Mesothelial cell of epicardium (in vitro differentiated cells): ENCODE results near the gene ACE2. TPM values are rescaled to one million over a fixed set of nuclear protein-coding genes. Genes with fewer than 3 reads are reported as not detected.

Experiments used
- DNase-seq, 2 experiments: peaks; one replicate each; pipeline ENCODE4 v3.0.0; 2021; ENCODE audit warnings: low spot score in 2 of 2; ENCODE audit not compliant: unreplicated experiment in 2 of 2
- H3K27ac Mint-ChIP-seq: 2 replicates; pipeline ENCODE4 v1.8.0; 2021; ENCODE audit warnings: mixed read lengths
- H3K27me3 Mint-ChIP-seq: 2 replicates; pipeline ENCODE4 v1.8.0; 2021; ENCODE audit warnings: low read depth, mixed read lengths
- H3K36me3 Mint-ChIP-seq: 2 replicates; pipeline ENCODE4 v1.8.0; 2021; ENCODE audit warnings: mixed read lengths
- H3K4me1 Mint-ChIP-seq: 2 replicates; pipeline ENCODE4 v1.8.0; 2021; ENCODE audit warnings: mixed read lengths
- H3K4me3 Mint-ChIP-seq: 2 replicates; pipeline ENCODE4 v1.8.0; 2021; ENCODE audit warnings: mild to moderate bottlenecking, moderate library complexity, mixed read lengths
- H3K9me3 Mint-ChIP-seq: 2 replicates; pipeline ENCODE4 v1.8.0; 2021; ENCODE audit warnings: mixed read lengths
- total RNA-seq: library from RNA; stranded (reverse); gene quantifications from 3 replicates; pipeline ENCODE4 v1.2.1, GENCODE V29; 2021
- TF ChIP-seq, protein P1 (sequence below): fragments of 200-600 bp; sonication (generic); IDR thresholded peaks from one replicate; pipeline ENCODE4 v1.5.0; 2021; ENCODE audit warnings: antibody characterized with exemption; ENCODE audit not compliant: unreplicated experiment

ACE2 gene
- total RNA-seq, 1 donor from 2014 or later: 0.25 TPM

DNA sequence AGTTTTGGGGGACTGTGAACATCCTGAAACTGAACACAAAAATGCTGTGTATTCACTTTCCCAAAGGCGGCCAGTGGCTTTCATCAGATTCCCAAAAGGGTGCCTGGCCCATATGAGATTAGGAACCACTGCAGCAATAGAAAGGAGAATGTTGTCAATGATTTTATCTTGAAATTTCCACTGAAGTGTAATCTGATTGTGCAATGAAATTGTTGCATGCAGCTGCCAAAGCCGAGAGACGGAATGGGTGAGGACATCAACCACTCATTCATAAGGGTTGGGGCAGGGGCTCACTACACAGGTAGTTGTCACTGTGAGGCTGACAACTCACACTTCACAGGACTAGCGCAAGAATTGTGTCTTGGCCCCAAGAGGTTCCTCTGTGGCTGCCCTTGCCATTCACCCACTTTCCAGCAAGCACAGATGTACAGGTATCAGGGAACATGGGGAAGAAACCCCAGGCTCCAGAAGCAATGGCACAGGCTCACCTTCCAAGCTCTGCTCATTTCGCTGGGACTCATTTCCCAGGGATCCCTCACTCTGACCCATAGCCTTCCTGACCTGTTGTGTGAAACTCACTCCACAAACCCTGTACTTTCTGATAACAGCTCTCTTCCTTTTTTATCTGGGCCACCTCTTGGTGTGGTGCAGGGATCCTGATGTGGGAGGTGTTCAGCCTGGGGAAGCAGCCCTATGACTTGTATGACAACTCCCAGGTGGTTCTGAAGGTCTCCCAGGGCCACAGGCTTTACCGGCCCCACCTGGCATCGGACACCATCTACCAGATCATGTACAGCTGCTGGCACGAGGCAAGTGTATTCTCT, 51.4 kb downstream of the ACE2 start:
- no peak overlapping the region for H3K4me3 Mint-ChIP-seq
- H3K9me3 Mint-ChIP-seq: peaks cover 10% of the 10 kb centered on the region
- H3K4me1 Mint-ChIP-seq: no peaks in the 10 kb centered on the region
- no peak overlapping the region for H3K27ac Mint-ChIP-seq
- H3K36me3 Mint-ChIP-seq: no peaks in the 10 kb centered on the region
- H3K27me3 Mint-ChIP-seq: peaks cover 4% of the 10 kb centered on the region
- no peak for DNase-seq
- TF ChIP-seq, protein P1, sequence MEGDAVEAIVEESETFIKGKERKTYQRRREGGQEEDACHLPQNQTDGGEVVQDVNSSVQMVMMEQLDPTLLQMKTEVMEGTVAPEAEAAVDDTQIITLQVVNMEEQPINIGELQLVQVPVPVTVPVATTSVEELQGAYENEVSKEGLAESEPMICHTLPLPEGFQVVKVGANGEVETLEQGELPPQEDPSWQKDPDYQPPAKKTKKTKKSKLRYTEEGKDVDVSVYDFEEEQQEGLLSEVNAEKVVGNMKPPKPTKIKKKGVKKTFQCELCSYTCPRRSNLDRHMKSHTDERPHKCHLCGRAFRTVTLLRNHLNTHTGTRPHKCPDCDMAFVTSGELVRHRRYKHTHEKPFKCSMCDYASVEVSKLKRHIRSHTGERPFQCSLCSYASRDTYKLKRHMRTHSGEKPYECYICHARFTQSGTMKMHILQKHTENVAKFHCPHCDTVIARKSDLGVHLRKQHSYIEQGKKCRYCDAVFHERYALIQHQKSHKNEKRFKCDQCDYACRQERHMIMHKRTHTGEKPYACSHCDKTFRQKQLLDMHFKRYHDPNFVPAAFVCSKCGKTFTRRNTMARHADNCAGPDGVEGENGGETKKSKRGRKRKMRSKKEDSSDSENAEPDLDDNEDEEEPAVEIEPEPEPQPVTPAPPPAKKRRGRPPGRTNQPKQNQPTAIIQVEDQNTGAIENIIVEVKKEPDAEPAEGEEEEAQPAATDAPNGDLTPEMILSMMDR: no peak

DNA sequence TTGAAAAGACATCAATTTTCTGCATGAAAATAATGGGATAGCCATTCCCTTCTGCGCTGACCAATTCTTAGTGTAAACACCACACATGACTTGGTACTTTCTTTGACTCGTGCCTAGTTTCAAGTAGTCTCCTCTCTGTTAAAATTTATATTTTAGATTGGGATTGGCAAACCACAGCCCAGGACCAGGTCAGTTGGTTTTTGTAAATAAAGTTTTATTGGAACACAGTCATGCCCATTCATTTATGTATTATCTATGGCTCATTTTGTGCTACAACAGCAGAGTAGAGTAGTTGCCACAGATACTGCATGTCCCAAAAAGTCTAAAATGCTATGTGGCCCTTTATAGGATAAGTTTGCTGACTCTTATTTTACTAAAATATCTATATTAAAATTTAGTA, 53.4 kb downstream of the ACE2 start:
- Mint-ChIP-seq H3K4me3 (no peak overlapping the region), H3K4me1 (no peaks in the 10 kb centered on the region)

DNA sequence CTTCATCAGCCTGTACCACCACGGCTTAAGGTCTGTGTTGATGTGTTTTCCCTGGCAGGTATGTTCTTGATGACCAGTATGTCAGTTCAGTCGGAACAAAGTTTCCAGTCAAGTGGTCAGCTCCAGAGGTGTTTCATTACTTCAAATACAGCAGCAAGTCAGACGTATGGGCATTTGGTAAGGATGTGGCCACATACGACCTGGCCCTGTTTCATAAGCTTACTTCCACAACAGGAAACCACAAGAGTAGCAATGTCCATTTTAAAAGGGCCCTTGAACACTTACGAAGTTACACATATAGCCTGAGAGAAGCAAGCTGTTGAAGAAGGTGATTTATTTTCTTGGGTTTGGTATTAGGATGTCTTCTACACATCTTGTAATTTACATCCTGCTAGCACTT, 54.0 kb downstream of the ACE2 start:
- peaks cover 6% of the 10 kb centered on the region for H3K27me3 Mint-ChIP-seq
- TF ChIP-seq, protein P1: no peak
- no peak overlapping the region for H3K27ac Mint-ChIP-seq
- H3K4me3 Mint-ChIP-seq: no peak overlapping the region
- H3K4me1 Mint-ChIP-seq: no peaks in the 10 kb centered on the region
- peaks cover 10% of the 10 kb centered on the region for H3K9me3 Mint-ChIP-seq
- H3K36me3 Mint-ChIP-seq: no peaks in the 10 kb centered on the region
- DNase-seq: no peak

More for the DNA sequence above, 53.4 kb downstream of the ACE2 start:
- TF ChIP-seq, protein P1: no peak
- Mint-ChIP-seq H3K36me3 (no peaks in the 10 kb centered on the region), H3K27ac (no peak overlapping the region), H3K9me3 (peaks cover 10% of the 10 kb centered on the region), H3K27me3 (peaks cover 5% of the 10 kb centered on the region)
- no peak for DNase-seq

DNA sequence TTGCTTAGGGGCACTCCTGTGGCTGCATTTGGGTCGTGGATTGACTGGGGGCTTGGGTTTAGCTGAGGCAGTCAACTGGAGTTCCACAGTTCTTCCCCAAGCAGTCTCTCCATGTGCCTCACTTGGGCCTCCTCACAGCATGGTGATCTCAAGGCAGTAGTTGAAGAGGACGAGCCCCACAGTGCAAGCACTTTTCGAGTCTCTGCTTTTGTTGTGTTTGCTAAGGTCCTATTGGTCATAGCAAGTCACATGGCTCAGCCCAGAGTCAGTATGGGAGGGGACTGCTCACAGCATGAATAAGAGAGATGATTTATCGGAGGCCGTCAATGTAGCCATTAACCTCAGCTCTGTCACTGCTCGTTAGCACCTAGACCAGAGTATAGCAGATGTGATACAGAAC, 70.4 kb downstream of the ACE2 start:
- peaks cover 5% of the 10 kb centered on the region for H3K27me3 Mint-ChIP-seq
- H3K4me3 Mint-ChIP-seq: no peak overlapping the region
- H3K4me1 Mint-ChIP-seq: peaks cover 10% of the 10 kb centered on the region
- H3K9me3 Mint-ChIP-seq: no peaks in the 10 kb centered on the region
- no peak for DNase-seq
- H3K36me3 Mint-ChIP-seq: no peaks in the 10 kb centered on the region
- H3K27ac Mint-ChIP-seq: no peak overlapping the region
- TF ChIP-seq, protein P1: no peak

DNA sequence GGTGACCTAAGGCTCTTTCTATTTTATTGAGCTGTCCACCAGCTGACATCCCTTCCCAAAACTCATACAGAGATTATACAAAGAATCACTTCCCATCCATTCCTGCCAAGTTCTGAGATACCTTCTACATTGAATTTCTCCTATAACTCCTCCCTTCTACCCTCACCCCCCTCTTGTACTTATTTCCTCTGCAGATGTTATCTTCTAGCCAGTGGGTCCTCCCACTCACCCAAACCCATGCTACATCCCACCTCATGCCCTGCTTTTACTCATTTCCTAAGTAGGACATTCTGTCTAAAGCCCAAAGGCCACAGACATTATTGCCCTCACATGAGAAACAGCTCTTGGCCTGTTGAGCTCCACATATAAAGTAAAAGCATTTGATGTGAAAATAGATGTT, 71.6 kb downstream of the ACE2 start:
- Mint-ChIP-seq H3K27ac (no peak overlapping the region), H3K27me3 (peaks cover 5% of the 10 kb centered on the region), H3K4me3 (no peak overlapping the region), H3K9me3 (no peaks in the 10 kb centered on the region), H3K4me1 (peaks cover 18% of the 10 kb centered on the region), H3K36me3 (no peaks in the 10 kb centered on the region)
- TF ChIP-seq, protein P1: no peak
- DNase-seq: no peak
